ENCODE data around the gene HOXD10.

- TF ChIP-seq CTCF (IDR thresholded peaks at IDR 0.05) (no peak), POLR2AphosphoS5 (IDR thresholded peaks at IDR 0.05; ENCODE audit: low read depth, low read length) (no peak)
Observed at GRCh38 chr2:176130957-176131847, 14.6 kb downstream of the HOXD10 start.

Measured in Panc1 (cell line).